Loucy (cell line): ENCODE measurements around the gene CCDC33.

ENCODE experiments used
- H2AFZ ChIP-seq: fragments of 200-600 bp; sonication (generic); 2 replicates; pipeline ENCODE4 v1.6.0; 2016; ENCODE audit warnings: antibody characterized with exemption, mild to moderate bottlenecking, low read length, moderate library complexity
- H3F3A ChIP-seq: fragments of 200-600 bp; 2 replicates; pipeline ENCODE4 v1.6.0; 2016; ENCODE audit warnings: antibody characterized with exemption, low read depth, mild to moderate bottlenecking
- H3K27me3 ChIP-seq: fragments of 200-600 bp; sonication (generic); 2 replicates; pipeline ENCODE4 v1.6.1; 2014; ENCODE audit warnings: low read length, mild to moderate bottlenecking; ENCODE audit not compliant: insufficient read depth, poor library complexity, severe bottlenecking
- H3K36me3 ChIP-seq: fragments of 200-600 bp; sonication (generic); 2 replicates; pipeline ENCODE4 v1.6.1; 2016; ENCODE audit warnings: low read length; ENCODE audit not compliant: insufficient read depth
- H3K4me1 ChIP-seq: fragments of 200-600 bp; sonication (generic); 2 replicates; pipeline ENCODE4 v1.5.1; 2014; ENCODE audit warnings: low read length, mild to moderate bottlenecking; ENCODE audit not compliant: insufficient read depth, poor library complexity, severe bottlenecking
- H3K4me2 ChIP-seq: fragments of 200-600 bp; sonication (generic); 2 replicates; pipeline ENCODE4 v1.6.0; 2014; ENCODE audit warnings: antibody characterized with exemption, low read length, low read depth, mild to moderate bottlenecking; ENCODE audit not compliant: poor library complexity, severe bottlenecking
- H3K4me3 ChIP-seq: fragments of 200-600 bp; sonication (generic); 2 replicates; pipeline ENCODE4 v1.5.1; 2014; ENCODE audit warnings: low read length, mild to moderate bottlenecking, mixed read lengths; ENCODE audit not compliant: poor library complexity, severe bottlenecking
- H3K79me2 ChIP-seq: fragments of 200-600 bp; sonication (generic); 2 replicates; pipeline ENCODE4 v1.6.1; 2014; ENCODE audit warnings: low read length; ENCODE audit not compliant: insufficient read depth
- H3K9ac ChIP-seq: fragments of 200-600 bp; sonication (generic); 2 replicates; pipeline ENCODE4 v1.6.0; 2014; ENCODE audit warnings: mild to moderate bottlenecking, low read depth, low read length, moderate library complexity; ENCODE audit not compliant: poor library complexity, severe bottlenecking
- H3K9me2 ChIP-seq: fragments of 200-600 bp; sonication (generic); replicated peaks from 2 replicates; pipeline ENCODE4 v1.6.1; 2016; ENCODE audit warnings: low read depth, low read length, mixed read lengths
- H3K9me3 ChIP-seq: fragments of 200-600 bp; sonication (generic); 2 replicates; pipeline ENCODE4 v1.6.1; 2014; ENCODE audit warnings: mild to moderate bottlenecking, antibody characterized with exemption, low read length, low read depth; ENCODE audit not compliant: insufficient read depth
- H4K20me1 ChIP-seq: fragments of 200-600 bp; sonication (generic); 2 replicates; pipeline ENCODE4 v1.6.0; 2014; ENCODE audit warnings: antibody characterized with exemption, low read length, mild to moderate bottlenecking; ENCODE audit not compliant: insufficient read depth, poor library complexity, severe bottlenecking
- EZH2phosphoT487 ChIP-seq: fragments of 200-600 bp; IDR thresholded peaks from 2 replicates; pipeline ENCODE4 v1.6.1; 2018; ENCODE audit warnings: antibody characterized with exemption, mild to moderate bottlenecking, moderate library complexity, borderline replicate concordance
- TF ChIP-seq, protein P1 (sequence below): fragments of 200-600 bp; sonication (generic); conservative IDR thresholded peaks from 2 replicates; pipeline ENCODE4 v1.5.1; 2014; ENCODE audit warnings: mild to moderate bottlenecking, antibody characterized with exemption, low read length

The CCDC33 gene

DNA sequence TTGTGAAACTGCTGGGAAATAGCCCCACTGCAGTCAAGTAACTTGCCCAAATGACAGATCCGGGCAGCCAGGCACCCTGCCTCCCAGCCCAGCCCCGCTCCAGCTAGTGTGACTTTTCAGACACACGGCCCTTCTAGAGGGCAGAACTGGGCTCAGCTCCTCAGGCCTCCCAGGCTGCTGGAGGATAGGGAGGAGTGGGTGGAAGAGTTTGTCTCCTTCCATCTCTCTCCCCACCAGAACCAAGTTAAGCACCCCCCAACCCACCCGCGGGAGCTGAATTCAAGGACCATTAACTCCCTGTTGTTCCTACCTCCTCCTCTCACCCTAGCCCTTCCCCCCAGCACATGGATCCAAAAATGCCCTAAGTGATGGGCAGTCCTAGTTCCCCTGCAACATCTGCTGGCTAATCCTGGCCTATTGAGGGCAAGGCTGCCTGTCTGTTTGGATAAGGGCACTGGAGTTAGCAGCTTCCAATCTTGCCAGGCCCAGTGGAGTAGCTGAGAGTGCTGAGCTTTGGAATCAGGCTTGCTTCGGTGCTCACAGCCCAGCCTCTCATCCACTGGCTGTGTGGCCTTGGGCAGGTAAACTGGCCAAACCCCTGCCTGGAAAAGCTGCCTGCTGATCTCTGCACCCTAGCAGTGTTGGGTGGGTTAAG is 3.1 kb downstream of the CCDC33 start:
- no peak overlapping the region for H3K9ac ChIP-seq
- H3K36me3 ChIP-seq, result no peaks in the 10 kb centered on the region
- H3K4me3 ChIP-seq, result no peak overlapping the region
- H3F3A ChIP-seq, result no peaks in the 10 kb centered on the region
- H3K4me1 ChIP-seq, result peaks cover 15% of the 10 kb centered on the region
- no peak for TF ChIP-seq EZH2phosphoT487
- TF ChIP-seq, protein P1, sequence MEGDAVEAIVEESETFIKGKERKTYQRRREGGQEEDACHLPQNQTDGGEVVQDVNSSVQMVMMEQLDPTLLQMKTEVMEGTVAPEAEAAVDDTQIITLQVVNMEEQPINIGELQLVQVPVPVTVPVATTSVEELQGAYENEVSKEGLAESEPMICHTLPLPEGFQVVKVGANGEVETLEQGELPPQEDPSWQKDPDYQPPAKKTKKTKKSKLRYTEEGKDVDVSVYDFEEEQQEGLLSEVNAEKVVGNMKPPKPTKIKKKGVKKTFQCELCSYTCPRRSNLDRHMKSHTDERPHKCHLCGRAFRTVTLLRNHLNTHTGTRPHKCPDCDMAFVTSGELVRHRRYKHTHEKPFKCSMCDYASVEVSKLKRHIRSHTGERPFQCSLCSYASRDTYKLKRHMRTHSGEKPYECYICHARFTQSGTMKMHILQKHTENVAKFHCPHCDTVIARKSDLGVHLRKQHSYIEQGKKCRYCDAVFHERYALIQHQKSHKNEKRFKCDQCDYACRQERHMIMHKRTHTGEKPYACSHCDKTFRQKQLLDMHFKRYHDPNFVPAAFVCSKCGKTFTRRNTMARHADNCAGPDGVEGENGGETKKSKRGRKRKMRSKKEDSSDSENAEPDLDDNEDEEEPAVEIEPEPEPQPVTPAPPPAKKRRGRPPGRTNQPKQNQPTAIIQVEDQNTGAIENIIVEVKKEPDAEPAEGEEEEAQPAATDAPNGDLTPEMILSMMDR, result no peak
- H3K79me2 ChIP-seq, result no peaks in the 10 kb centered on the region
- no peaks in the 10 kb centered on the region for H3K9me3 ChIP-seq
- no peaks in the 10 kb centered on the region for H4K20me1 ChIP-seq
- no peaks in the 10 kb centered on the region for H3K27me3 ChIP-seq
- no peak overlapping the region for H3K4me2 ChIP-seq
- H3K9me2 ChIP-seq, result no peaks in the 10 kb centered on the region
- H2AFZ ChIP-seq, result no peak overlapping the region

DNA sequence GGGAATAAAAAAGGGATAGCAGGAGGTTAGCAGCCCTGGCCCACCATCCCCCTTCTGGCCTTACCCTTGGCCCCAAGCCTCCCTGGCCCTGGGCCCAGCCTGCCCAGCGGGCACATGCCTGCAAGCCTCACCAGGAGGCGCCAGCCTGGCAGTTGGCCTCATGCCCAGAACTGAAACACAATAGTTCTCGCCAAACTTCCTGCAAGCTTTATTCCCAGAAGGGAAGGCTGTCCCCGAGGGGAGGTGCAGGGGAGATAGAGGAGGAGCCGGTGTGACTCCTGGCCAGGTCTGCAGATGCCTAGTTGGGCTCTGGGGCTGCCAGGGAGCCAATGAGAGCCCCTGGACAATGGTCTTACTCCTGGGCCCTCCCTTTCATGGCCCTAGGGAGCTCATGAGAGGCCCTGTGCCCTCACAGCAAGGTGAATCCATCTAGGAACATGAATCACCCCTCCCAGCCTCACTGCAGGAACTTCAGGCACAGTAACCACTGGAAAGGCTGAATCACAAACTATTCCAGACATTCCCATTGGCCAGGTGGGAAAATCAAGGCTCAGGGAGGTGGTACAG is 4.0 kb downstream of the CCDC33 start:
- no peaks in the 10 kb centered on the region for H3K27me3 ChIP-seq
- H3K9me2 ChIP-seq, result no peaks in the 10 kb centered on the region
- peaks cover 18% of the 10 kb centered on the region for H3K4me1 ChIP-seq
- no peaks in the 10 kb centered on the region for H3K36me3 ChIP-seq
- no peak overlapping the region for H3K9ac ChIP-seq
- H4K20me1 ChIP-seq, result no peaks in the 10 kb centered on the region
- no peaks in the 10 kb centered on the region for H3K79me2 ChIP-seq
- no peaks in the 10 kb centered on the region for H3K9me3 ChIP-seq
- peak overlapping the region; percentile 2 for H3K4me2 ChIP-seq
- H2AFZ ChIP-seq, result no peak overlapping the region
- H3K4me3 ChIP-seq, result no peak overlapping the region
- no peak for TF ChIP-seq EZH2phosphoT487
- TF ChIP-seq, protein P1, result peak; percentile 74
- no peaks in the 10 kb centered on the region for H3F3A ChIP-seq

DNA sequence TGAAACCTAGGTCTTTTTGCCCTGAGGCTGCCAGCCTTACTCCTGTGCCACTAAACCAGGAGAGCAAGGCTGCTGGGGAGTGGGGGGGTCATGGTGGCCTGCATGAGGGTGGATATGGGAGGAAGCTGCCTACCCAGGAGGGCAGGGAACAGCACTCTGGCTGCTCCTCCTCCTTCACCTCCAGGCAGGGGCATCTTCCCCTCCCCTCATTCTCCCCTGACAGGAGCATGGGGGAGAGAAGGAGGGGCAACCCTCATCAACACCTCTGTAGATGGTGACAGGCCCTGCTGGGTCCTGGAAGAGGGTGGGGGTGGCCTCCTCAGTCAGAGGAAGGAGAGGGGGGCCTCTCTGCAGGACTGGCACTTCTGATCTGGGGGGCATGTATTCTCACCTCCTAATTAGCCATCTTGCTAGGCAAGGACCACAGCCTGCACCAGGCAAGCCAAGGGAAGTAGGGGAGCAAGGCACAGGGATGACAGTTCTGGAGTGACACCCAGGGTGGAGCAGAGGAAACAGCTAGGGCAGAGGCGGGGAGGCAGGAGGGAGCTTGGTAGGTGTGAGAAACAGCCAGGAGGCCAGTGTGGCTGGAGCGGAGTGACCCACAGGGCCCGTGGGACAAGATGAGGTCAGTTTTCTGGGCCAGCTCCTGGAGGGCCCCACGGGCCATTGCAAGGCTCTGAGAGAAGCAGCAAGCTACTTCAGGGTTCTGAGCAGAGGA is 4.9 kb downstream of the CCDC33 start:
- H3F3A ChIP-seq, result no peaks in the 10 kb centered on the region
- no peaks in the 10 kb centered on the region for H3K36me3 ChIP-seq
- peaks cover 18% of the 10 kb centered on the region for H3K4me1 ChIP-seq
- H3K4me3 ChIP-seq, result no peak overlapping the region
- no peak overlapping the region for H3K9ac ChIP-seq
- no peaks in the 10 kb centered on the region for H3K27me3 ChIP-seq
- no peaks in the 10 kb centered on the region for H3K9me2 ChIP-seq
- no peaks in the 10 kb centered on the region for H4K20me1 ChIP-seq
- no peaks in the 10 kb centered on the region for H3K79me2 ChIP-seq
- no peak overlapping the region for H3K4me2 ChIP-seq
- H2AFZ ChIP-seq, result no peak overlapping the region
- no peaks in the 10 kb centered on the region for H3K9me3 ChIP-seq
- TF ChIP-seq EZH2phosphoT487, result no peak
- TF ChIP-seq, protein P1, result no peak
